ENCODE results near the gene EIF3F.

- TF ChIP-seq CTCF (IDR thresholded peaks at IDR 0.05; ENCODE audit: insufficient read depth, low read length) = no peak
- TF ChIP-seq, protein P1, sequence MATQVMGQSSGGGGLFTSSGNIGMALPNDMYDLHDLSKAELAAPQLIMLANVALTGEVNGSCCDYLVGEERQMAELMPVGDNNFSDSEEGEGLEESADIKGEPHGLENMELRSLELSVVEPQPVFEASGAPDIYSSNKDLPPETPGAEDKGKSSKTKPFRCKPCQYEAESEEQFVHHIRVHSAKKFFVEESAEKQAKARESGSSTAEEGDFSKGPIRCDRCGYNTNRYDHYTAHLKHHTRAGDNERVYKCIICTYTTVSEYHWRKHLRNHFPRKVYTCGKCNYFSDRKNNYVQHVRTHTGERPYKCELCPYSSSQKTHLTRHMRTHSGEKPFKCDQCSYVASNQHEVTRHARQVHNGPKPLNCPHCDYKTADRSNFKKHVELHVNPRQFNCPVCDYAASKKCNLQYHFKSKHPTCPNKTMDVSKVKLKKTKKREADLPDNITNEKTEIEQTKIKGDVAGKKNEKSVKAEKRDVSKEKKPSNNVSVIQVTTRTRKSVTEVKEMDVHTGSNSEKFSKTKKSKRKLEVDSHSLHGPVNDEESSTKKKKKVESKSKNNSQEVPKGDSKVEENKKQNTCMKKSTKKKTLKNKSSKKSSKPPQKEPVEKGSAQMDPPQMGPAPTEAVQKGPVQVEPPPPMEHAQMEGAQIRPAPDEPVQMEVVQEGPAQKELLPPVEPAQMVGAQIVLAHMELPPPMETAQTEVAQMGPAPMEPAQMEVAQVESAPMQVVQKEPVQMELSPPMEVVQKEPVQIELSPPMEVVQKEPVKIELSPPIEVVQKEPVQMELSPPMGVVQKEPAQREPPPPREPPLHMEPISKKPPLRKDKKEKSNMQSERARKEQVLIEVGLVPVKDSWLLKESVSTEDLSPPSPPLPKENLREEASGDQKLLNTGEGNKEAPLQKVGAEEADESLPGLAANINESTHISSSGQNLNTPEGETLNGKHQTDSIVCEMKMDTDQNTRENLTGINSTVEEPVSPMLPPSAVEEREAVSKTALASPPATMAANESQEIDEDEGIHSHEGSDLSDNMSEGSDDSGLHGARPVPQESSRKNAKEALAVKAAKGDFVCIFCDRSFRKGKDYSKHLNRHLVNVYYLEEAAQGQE (IDR thresholded peaks at IDR 0.05; ENCODE audit: insufficient replicate concordance, low read depth) = no peak
- TF ChIP-seq GABPA (IDR thresholded peaks at IDR 0.05; ENCODE audit: low read depth) = no peak
- TF ChIP-seq SPI1 (IDR thresholded peaks at IDR 0.05; ENCODE audit: borderline replicate concordance, low read depth) = no peak
- TF ChIP-seq POLR2AphosphoS5 (IDR thresholded peaks at IDR 0.05; ENCODE audit: low read depth) = no peak
These were observed 45.0 kb downstream of the EIF3F start for GRCh38 chr11:8032122-8032521.

Data from HL-60 (cell line).